HCT116 (cell line): ENCODE data around the gene PCSK6.

Experiments used
- CEBPB ChIP-seq: IDR thresholded peaks from 2 replicates; pipeline ENCODE4 v1.6.1; 2012; ENCODE audit warnings: low read depth
- CTCF ChIP-seq, 3 experiments: fragments of 200-600 bp in 1 of 3; sonication (generic) in 1 of 3; IDR thresholded peaks in 2 of 3; conservative IDR thresholded peaks in 1 of 3; 2 replicates each; pipeline ENCODE4 v1.5.1; 2012 to 2017; ENCODE audit warnings: low read depth in 2 of 3, low read length in 2 of 3, antibody characterized with exemption in 1 of 3, borderline replicate concordance in 1 of 3, control low read depth in 1 of 3, mild to moderate bottlenecking in 1 of 3, mixed read lengths in 1 of 3, mixed run types in 1 of 3, moderate library complexity in 1 of 3; ENCODE audit not compliant: insufficient read depth in 1 of 3
- EZH2 ChIP-seq: fragments of 200-600 bp; sonication (generic); IDR thresholded peaks from 2 replicates; pipeline ENCODE4 v1.6.1; 2017; ENCODE audit warnings: antibody characterized with exemption, mixed run types
- FOSL1 ChIP-seq: IDR thresholded peaks from 2 replicates; pipeline ENCODE4 v1.6.1; 2012; ENCODE audit warnings: low read depth
- POLR2A ChIP-seq: IDR thresholded peaks from 2 replicates; pipeline ENCODE4 v1.7.0; 2011; ENCODE audit warnings: borderline replicate concordance; ENCODE audit not compliant: insufficient read depth, insufficient read length; ENCODE audit errors: extremely low read depth
- POLR2AphosphoS5 ChIP-seq: IDR thresholded peaks from 2 replicates; pipeline ENCODE4 v1.6.1; 2011; ENCODE audit warnings: mild to moderate bottlenecking, low read depth, low read length, moderate library complexity
- SIN3A ChIP-seq: IDR thresholded peaks from 2 replicates; pipeline ENCODE4 v1.6.1; 2012; ENCODE audit warnings: low read depth
- TCF7L2 ChIP-seq: IDR thresholded peaks from 2 replicates; pipeline ENCODE4 v1.7.0; 2011; ENCODE audit warnings: borderline replicate concordance, inconsistent platforms; ENCODE audit not compliant: insufficient read depth, insufficient read length; ENCODE audit errors: extremely low read depth

GRCh38 chr15:101397521-101398003, 91.9 kb downstream of the PCSK6 start:
- TF ChIP-seq FOSL1 = no peak
- TF ChIP-seq SIN3A = no peak
- no peak for TF ChIP-seq CTCF (IDR thresholded peaks at IDR 0.05 in 2 of 3, conservative IDR thresholded peaks at IDR 0.05 in 1 of 3; ENCODE audit: borderline replicate concordance in 1 of 3, insufficient read depth in 1 of 3, low read depth in 2 of 3, low read length in 2 of 3)
- no peak for TF ChIP-seq EZH2
- no peak for TF ChIP-seq TCF7L2
- TF ChIP-seq POLR2AphosphoS5 = no peak
- no peak for TF ChIP-seq POLR2A
- TF ChIP-seq CEBPB = no peak
